T-cell (primary cell): ENCODE data around the gene PDLIM1. TPM values are rescaled to one million over a fixed set of nuclear protein-coding genes. Genes with fewer than 3 reads are reported as not detected.

ENCODE experiments used
- ATAC-seq, 4 experiments: fragments of 200-7000 bp in 3 of 4; fragments of 150-1000 bp in 1 of 4; cut with Tn5 transposase; replicated peaks in 1 of 4; 1 replicate in 3 of 4; 2 replicates in 1 of 4; pipeline ENCODE4 v1.10.0; 2021; ENCODE audit warnings: moderate library complexity in 3 of 4, mild to moderate bottlenecking in 2 of 4, moderate number of reproducible peaks in 1 of 4
- CTCF ChIA-PET, 2 donors: fragments of 300-600 bp; sonication (Branson Sonifier 250); formaldehyde crosslinking; loops; one replicate each; lab custom pipeline; 2022; ENCODE audit warnings: antibody characterized with exemption in 2 of 2; lab: Charles Lee
- POLR2A ChIA-PET, 2 donors: fragments of 300-600 bp; sonication (Branson Sonifier 250); formaldehyde crosslinking; loops; one replicate each; lab custom pipeline; 2022; ENCODE audit warnings: antibody characterized with exemption in 2 of 2; lab: Charles Lee
- DNase-seq, 35 experiments: peaks; one replicate each; pipeline versions ENCODE4 v3.0.0 to v3.0.0-alpha.2; 2013 to 2023
- H3K27ac ChIP-seq: one replicate; pipeline ENCODE4 v1.5.1; 2013; ENCODE audit warnings: low read length
- H3K27me3 ChIP-seq, 2 experiments: replicated peaks in 1 of 2; 1 replicate in 1 of 2; 2 replicates in 1 of 2; pipeline versions ENCODE4 v1.6.1 to v1.7.0; 2013; ENCODE audit warnings: low read length in 1 of 2, mixed read lengths in 1 of 2; ENCODE audit not compliant: control insufficient read depth in 2 of 2, insufficient read depth in 2 of 2; ENCODE audit errors: extremely low read depth in 1 of 2
- H3K36me3 ChIP-seq, 2 donors: 1 replicate in 1 of 2; 2 replicates in 1 of 2; pipeline versions ENCODE4 v1.6.1 to v1.7.0; 2013; ENCODE audit warnings: low read length in 1 of 2; ENCODE audit not compliant: control insufficient read depth in 2 of 2, insufficient read depth in 1 of 2; ENCODE audit errors: extremely low read depth in 1 of 2
- H3K4me1 ChIP-seq, 2 experiments: 1 replicate in 1 of 2; 2 replicates in 1 of 2; pipeline versions ENCODE4 v1.6.1 to v1.7.0; 2013; ENCODE audit warnings: low read length in 2 of 2, mixed read lengths in 1 of 2; ENCODE audit not compliant: insufficient read depth in 2 of 2, control insufficient read depth in 1 of 2; ENCODE audit errors: extremely low read depth in 1 of 2
- H3K4me3 ChIP-seq, 2 donors: 1 replicate in 1 of 2; 2 replicates in 1 of 2; pipeline versions ENCODE4 v1.5.1 to v1.7.0; 2013; ENCODE audit warnings: mild to moderate bottlenecking in 2 of 2, low read length in 1 of 2, moderate library complexity in 1 of 2; ENCODE audit not compliant: control insufficient read depth in 1 of 2; ENCODE audit errors: extremely low read depth in 1 of 2
- H3K9me3 ChIP-seq: 2 replicates; pipeline ENCODE4 v1.7.0; 2013
- H3K27ac Mint-ChIP-seq, 2 donors: one replicate each; pipeline ENCODE4 v1.8.0; 2020 to 2021; ENCODE audit warnings: mild to moderate bottlenecking in 2 of 2, mixed read lengths in 2 of 2
- H3K27me3 Mint-ChIP-seq, 2 donors: one replicate each; pipeline ENCODE4 v1.8.0; 2021 to 2022; ENCODE audit warnings: mixed read lengths in 2 of 2
- H3K36me3 Mint-ChIP-seq: one replicate; pipeline ENCODE4 v1.8.0; 2021; ENCODE audit warnings: mixed read lengths
- H3K4me1 Mint-ChIP-seq, 3 donors: one replicate each; pipeline ENCODE4 v1.8.0; 2020 to 2022; ENCODE audit warnings: mixed read lengths in 3 of 3, mild to moderate bottlenecking in 1 of 3
- H3K4me3 Mint-ChIP-seq, 3 donors: one replicate each; pipeline ENCODE4 v1.8.0; 2020 to 2022; ENCODE audit warnings: mild to moderate bottlenecking in 3 of 3, mixed read lengths in 3 of 3, moderate library complexity in 3 of 3
- H3K9me3 Mint-ChIP-seq, 3 donors: one replicate each; pipeline ENCODE4 v1.8.0; 2020 to 2022; ENCODE audit warnings: mixed read lengths in 3 of 3
- WGBS: methylation state at CpG from one replicate; pipeline ENCODE4 v1.1.5; 2013; ENCODE audit warnings: missing lambda C conversion rate; ENCODE audit not compliant: insufficient coverage; 5-methylcytosine and 5-hydroxymethylcytosine counted together
- total RNA-seq, 35 experiments: library from RNA in 6 of 35; stranded (reverse) in 6 of 35; fragments of 120-200 nt in 1 of 35; gene quantifications; one replicate each; pipeline versions ENCODE4 v1.2.1 to v1.2.4 and lab custom pipeline; 2013 to 2026

The PDLIM1 gene
- total RNA-seq, 5 donors from 2014 or later (not counting 1 experiment from before 2014, with no cell fraction given): 4.2 to 9.7 (median 5.3) TPM

- Histone ChIP-seq H3K9me3 (no peaks in the 10 kb centered on the region), H3K4me3 (no peak overlapping the region), H3K4me1 (no peaks in the 10 kb centered on the region), H3K36me3 (no peaks in the 10 kb centered on the region), H3K27me3 (no peaks in the 10 kb centered on the region), H3K27ac (no peak overlapping the region)
- ChIA-PET CTCF (no interaction called here), POLR2A (no interaction called here)
- no peak for ATAC-seq
- Mint-ChIP-seq H3K4me1 (no peaks in the 10 kb centered on the region), H3K27ac (no peak overlapping the region), H3K36me3 (no peaks in the 10 kb centered on the region), H3K27me3 (peaks cover 0 to 4% of the 10 kb centered on the region in 2 donors), H3K4me3 (no peak overlapping the region), H3K9me3 (no peaks in the 10 kb centered on the region)
- WGBS: 76% methylated on average over 4 of the region's 5 CpGs
- DNase-seq: no peak
Observed at GRCh38 chr10:95327367-95327766, 36.6 kb upstream of the PDLIM1 start.

- ChIA-PET CTCF (interaction anchor here in 1 of 2 donors (0.6 kb wide), 1 partner anchor 1877 kb away, joined by 3 read pairs; no protein-coding TSS in a partner anchor), POLR2A (no interaction called here)
- no peak overlapping the region for H3K27ac Mint-ChIP-seq
- Histone ChIP-seq H3K27ac (no peak overlapping the region), H3K9me3 (no peaks in the 10 kb centered on the region), H3K4me3 (no peak overlapping the region), H3K4me1 (no peaks in the 10 kb centered on the region), H3K27me3 (no peaks in the 10 kb centered on the region), H3K36me3 (no peaks in the 10 kb centered on the region)
- H3K36me3 Mint-ChIP-seq: no peaks in the 10 kb centered on the region
- H3K4me3 Mint-ChIP-seq: no peak overlapping the region
- no CpG with 5 or more reads among the region's 2 CpGs for WGBS
- no peaks in the 10 kb centered on the region for H3K4me1 Mint-ChIP-seq
- no peak for ATAC-seq
- no peaks in the 10 kb centered on the region for H3K9me3 Mint-ChIP-seq
- DNase-seq: no peak
- no peaks in the 10 kb centered on the region for H3K27me3 Mint-ChIP-seq
Observed at GRCh38 chr10:95326396-95326795, 35.6 kb upstream of the PDLIM1 start.

DNA sequence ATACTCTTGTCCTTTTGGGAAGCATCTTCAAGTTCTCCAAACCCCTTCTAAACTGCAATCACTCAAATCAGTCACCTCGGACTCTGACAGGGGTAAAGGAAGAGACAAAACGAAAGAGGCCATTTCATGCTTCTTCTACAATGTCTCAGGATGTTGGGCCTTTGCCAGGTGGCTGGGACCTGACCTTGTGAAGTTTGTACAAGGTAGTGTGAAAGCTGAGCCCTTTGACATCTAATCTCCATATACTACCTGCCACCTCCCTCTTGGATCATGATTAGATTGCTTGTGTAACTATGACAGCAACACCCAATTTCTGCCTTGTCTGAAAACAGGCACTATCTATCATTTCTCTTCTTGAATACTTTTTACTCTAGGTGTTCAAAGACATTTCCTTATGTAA, 35.1 kb upstream of the PDLIM1 start:
- Mint-ChIP-seq H3K9me3 (no peaks in the 10 kb centered on the region), H3K27me3 (peaks cover 0 to 5% of the 10 kb centered on the region in 2 donors), H3K4me3 (no peak overlapping the region), H3K4me1 (no peaks in the 10 kb centered on the region), H3K36me3 (no peaks in the 10 kb centered on the region), H3K27ac (no peak overlapping the region)
- no peaks in the 10 kb centered on the region for H3K9me3 ChIP-seq
- no peaks in the 10 kb centered on the region for H3K27me3 ChIP-seq
- no peaks in the 10 kb centered on the region for H3K36me3 ChIP-seq
- CTCF ChIA-PET: no interaction called here
- WGBS: no CpG with 5 or more reads among the region's 2 CpGs
- H3K4me3 ChIP-seq: no peak overlapping the region
- DNase-seq (no peak), ATAC-seq (no peak)
- POLR2A ChIA-PET: no interaction called here
- no peak overlapping the region for H3K27ac ChIP-seq
- no peaks in the 10 kb centered on the region for H3K4me1 ChIP-seq

- DNase-seq (no peak), ATAC-seq (no peak)
- Histone ChIP-seq H3K4me1 (no peaks in the 10 kb centered on the region), H3K27me3 (no peaks in the 10 kb centered on the region), H3K4me3 (no peak overlapping the region), H3K36me3 (no peaks in the 10 kb centered on the region), H3K27ac (no peak overlapping the region), H3K9me3 (no peaks in the 10 kb centered on the region)
- CTCF ChIA-PET: no interaction called here
- Mint-ChIP-seq H3K27ac (no peak overlapping the region), H3K4me3 (no peak overlapping the region), H3K4me1 (no peaks in the 10 kb centered on the region), H3K27me3 (peaks cover 2 to 7% of the 10 kb centered on the region in 2 donors), H3K9me3 (no peaks in the 10 kb centered on the region), H3K36me3 (no peaks in the 10 kb centered on the region)
- POLR2A ChIA-PET: no interaction called here
- WGBS: 89% methylated on average over 5 of the region's 11 CpGs
Observed at GRCh38 chr10:95324436-95325268, 33.8 kb upstream of the PDLIM1 start.

- DNase-seq (no peak), ATAC-seq (no peak)
- CTCF ChIA-PET: no interaction called here
- Mint-ChIP-seq H3K27me3 (peaks cover 4 to 7% of the 10 kb centered on the region in 2 donors), H3K9me3 (no peaks in the 10 kb centered on the region), H3K4me3 (no peak overlapping the region), H3K36me3 (no peaks in the 10 kb centered on the region), H3K27ac (no peak overlapping the region), H3K4me1 (no peaks in the 10 kb centered on the region)
- Histone ChIP-seq H3K36me3 (no peaks in the 10 kb centered on the region), H3K4me3 (no peak overlapping the region), H3K27me3 (no peaks in the 10 kb centered on the region), H3K27ac (no peak overlapping the region), H3K9me3 (no peaks in the 10 kb centered on the region), H3K4me1 (no peaks in the 10 kb centered on the region)
- WGBS: 52% methylated on average over 5 of the region's 10 CpGs
- POLR2A ChIA-PET: no interaction called here
Observed at GRCh38 chr10:95321554-95322301, 30.9 kb upstream of the PDLIM1 start.

- H3K4me1 ChIP-seq: no peaks in the 10 kb centered on the region
- Mint-ChIP-seq H3K9me3 (no peaks in the 10 kb centered on the region), H3K27ac (no peak overlapping the region)
Observed at GRCh38 chr10:95319239-95319638, 28.4 kb upstream of the PDLIM1 start.

More at GRCh38 chr10:95319239-95319638, 28.4 kb upstream of the PDLIM1 start:
- H3K27me3 ChIP-seq: no peaks in the 10 kb centered on the region
- peaks cover 4 to 7% of the 10 kb centered on the region in 2 donors for H3K27me3 Mint-ChIP-seq
- H3K9me3 ChIP-seq: no peaks in the 10 kb centered on the region
- no peak for DNase-seq
- H3K36me3 Mint-ChIP-seq: no peaks in the 10 kb centered on the region
- no peaks in the 10 kb centered on the region for H3K4me1 Mint-ChIP-seq
- no peak overlapping the region for H3K27ac ChIP-seq
- CTCF ChIA-PET: no interaction called here
- no peak overlapping the region for H3K4me3 ChIP-seq
- no peak overlapping the region for H3K4me3 Mint-ChIP-seq
- ATAC-seq: no peak
- no peaks in the 10 kb centered on the region for H3K36me3 ChIP-seq
- POLR2A ChIA-PET: no interaction called here
